Esophagus muscularis mucosa (tissue), 4 donors: Measurements from ENCODE around the gene SFSWAP.

Experiments used
- EP300 ChIP-seq: sonication (generic); formaldehyde crosslinking; IDR thresholded peaks from one replicate; pipeline ENCODE4 v1.6.1; 2017; ENCODE audit warnings: antibody characterized with exemption
- POLR2A ChIP-seq: fragments of 450-650 bp; IDR thresholded peaks from one replicate; pipeline ENCODE4 v1.6.1; 2017; ENCODE audit warnings: antibody characterized with exemption, moderate library complexity, mild to moderate bottlenecking, low read depth
- POLR2AphosphoS5 ChIP-seq, 2 donors: sonication (generic); formaldehyde crosslinking; IDR thresholded peaks; one replicate each; pipeline ENCODE4 v1.6.1; 2017; ENCODE audit warnings: antibody characterized with exemption in 2 of 2
- TF ChIP-seq, protein P1 (sequence below), 3 experiments: fragments of 200-600 bp in 2 of 3; fragments of 450-650 bp in 1 of 3; sonication (generic) in 2 of 3; IDR thresholded peaks; one replicate each; pipeline ENCODE4 v1.5.1; 2017 to 2019; ENCODE audit warnings: antibody characterized with exemption in 3 of 3, mild to moderate bottlenecking in 2 of 3, moderate library complexity in 1 of 3

DNA sequence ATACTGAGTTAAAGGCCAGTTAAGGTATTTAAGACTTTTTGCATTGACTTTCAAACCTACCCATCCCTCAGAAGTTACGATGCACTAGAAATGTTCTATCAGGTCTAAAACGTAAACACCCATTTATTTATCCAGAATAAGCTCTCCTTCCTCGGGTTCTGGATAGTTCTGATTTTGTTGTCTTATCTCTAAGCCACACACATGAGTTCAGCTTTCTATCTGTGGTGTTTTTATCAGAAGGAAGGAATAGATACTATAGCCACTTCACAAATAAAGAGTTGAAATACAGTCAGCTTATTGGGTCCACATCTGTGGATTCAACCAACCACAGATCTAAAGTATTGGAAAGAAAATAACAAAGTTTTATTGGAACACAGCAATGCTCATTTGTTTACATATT lies 5.4 kb downstream of the SFSWAP start:
- TF ChIP-seq POLR2AphosphoS5 (IDR thresholded peaks at IDR 0.05) (no peak), EP300 (no peak), POLR2A (no peak)
- TF ChIP-seq, protein P1, sequence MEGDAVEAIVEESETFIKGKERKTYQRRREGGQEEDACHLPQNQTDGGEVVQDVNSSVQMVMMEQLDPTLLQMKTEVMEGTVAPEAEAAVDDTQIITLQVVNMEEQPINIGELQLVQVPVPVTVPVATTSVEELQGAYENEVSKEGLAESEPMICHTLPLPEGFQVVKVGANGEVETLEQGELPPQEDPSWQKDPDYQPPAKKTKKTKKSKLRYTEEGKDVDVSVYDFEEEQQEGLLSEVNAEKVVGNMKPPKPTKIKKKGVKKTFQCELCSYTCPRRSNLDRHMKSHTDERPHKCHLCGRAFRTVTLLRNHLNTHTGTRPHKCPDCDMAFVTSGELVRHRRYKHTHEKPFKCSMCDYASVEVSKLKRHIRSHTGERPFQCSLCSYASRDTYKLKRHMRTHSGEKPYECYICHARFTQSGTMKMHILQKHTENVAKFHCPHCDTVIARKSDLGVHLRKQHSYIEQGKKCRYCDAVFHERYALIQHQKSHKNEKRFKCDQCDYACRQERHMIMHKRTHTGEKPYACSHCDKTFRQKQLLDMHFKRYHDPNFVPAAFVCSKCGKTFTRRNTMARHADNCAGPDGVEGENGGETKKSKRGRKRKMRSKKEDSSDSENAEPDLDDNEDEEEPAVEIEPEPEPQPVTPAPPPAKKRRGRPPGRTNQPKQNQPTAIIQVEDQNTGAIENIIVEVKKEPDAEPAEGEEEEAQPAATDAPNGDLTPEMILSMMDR (IDR thresholded peaks at IDR 0.05) = no peak
